HG02885 (cell line): Measurements from ENCODE around the gene MAGI2.
"Not testable (repeated sequence)": the region's sequence is repeated elsewhere in the genome, so short reads cannot be mapped to it uniquely, and the experiment has no call there.

Experiments
- ATAC-seq: cut with Tn5 transposase; IDR thresholded peaks from one replicate; pipeline ENCODE4 v1.9.1; 2021; ENCODE audit warnings: mild to moderate bottlenecking; ENCODE audit not compliant: unreplicated experiment, poor library complexity

The MAGI2 gene

GRCh38 chr7:78015574-78016260, 1437.8 kb downstream of the MAGI2 start:
- ATAC-seq, result no peak

GRCh38 chr7:78014401-78014800, 1439.1 kb downstream of the MAGI2 start:
- no peak for ATAC-seq

DNA sequence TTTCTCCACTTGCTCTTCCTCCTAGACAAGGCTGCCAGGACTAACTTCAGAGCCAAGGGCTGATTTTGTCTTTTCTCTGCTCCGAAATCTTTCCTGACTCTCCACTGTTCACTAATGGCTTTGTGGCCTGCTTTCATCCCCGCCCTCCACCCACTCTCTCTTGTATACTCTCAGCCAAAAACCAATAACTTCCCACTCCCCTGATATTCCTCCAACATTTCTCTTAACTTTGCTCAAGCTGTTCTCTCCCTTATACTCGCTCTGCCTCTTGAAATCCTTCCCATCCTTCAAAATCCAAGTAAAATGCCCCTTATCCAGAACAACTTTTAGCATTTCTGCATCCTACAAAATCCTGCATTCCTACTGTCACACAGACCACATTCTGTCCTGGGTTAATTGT, 1440.1 kb downstream of the MAGI2 start:
- ATAC-seq, result no peak

- ATAC-seq, result no peak
Observed at GRCh38 chr7:78011642-78012041, 1441.8 kb downstream of the MAGI2 start.

DNA sequence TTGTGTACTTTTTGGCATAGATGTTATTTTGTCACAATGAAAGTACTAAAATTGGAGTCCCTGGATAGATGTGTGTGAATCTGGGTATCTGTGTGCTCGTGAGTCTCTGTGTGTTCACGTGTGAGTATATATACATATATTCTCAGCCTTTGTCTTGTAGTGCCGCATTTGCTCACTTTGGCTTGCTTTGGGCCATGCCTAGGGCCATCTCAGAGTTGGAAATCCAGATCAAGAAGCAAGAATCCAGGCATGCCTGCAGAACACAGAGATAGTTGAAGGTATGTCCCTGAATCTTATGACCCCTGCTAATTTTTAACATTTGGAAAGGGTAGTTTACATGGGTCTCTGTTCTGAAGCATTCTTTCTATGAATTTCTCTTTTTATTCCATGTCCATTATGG, 1446.2 kb downstream of the MAGI2 start:
- no peak for ATAC-seq

DNA sequence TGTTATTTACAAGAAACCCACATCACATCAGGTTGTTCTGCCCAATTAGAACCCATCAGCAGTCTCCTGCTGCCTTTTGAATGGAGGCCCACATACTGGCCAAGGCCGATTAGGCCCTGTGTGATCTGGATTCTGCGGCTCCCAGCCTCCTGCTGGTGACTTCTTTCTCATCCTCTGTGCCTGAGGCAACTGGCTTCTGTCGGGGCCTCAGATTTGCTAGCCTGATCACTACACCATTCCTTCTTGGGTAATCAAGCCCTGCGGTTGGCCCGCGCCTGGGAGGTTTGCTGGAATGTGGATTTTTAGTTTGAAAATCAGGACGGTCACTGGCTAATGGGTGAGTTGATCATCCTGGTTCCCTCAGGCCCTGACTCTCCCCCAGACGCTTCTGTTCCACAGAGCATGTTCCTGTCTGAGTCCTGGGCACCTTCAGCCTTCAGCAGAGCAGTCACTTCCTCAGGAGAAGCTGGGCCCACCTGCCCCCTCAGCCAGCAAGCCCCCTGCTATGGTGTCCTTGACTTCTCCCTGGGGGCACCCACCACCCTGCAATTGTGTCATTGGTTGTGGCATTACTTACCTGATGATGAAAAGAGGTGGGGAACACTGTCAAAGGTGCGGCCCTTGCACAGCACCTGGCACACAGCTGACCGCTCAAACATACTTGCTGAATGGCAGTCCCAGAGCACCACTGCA, 1447.3 kb downstream of the MAGI2 start:
- ATAC-seq, result no peak

DNA sequence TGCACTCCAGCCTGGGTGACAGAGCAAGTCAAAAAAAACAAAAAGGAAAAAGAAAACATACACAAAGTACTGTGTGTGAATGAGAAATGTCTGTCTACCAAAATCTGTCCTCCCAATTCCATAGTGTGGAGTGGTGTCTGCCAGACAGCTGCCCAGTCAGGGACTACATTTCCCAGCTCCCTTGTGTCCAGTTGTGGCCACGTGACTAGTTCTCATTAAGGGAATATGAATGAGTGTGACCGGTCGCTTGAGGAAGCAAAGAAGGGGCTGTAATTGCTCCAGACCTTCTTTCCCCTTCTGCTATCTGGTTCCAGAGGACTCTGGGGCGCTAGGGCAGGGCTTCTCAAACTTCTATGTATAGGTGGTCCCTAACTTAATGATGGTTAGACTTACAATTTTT, 1450.8 kb downstream of the MAGI2 start:
- ATAC-seq, result no peak

- no peak for ATAC-seq
Observed at GRCh38 chr7:78002021-78002420, 1451.4 kb downstream of the MAGI2 start.

DNA sequence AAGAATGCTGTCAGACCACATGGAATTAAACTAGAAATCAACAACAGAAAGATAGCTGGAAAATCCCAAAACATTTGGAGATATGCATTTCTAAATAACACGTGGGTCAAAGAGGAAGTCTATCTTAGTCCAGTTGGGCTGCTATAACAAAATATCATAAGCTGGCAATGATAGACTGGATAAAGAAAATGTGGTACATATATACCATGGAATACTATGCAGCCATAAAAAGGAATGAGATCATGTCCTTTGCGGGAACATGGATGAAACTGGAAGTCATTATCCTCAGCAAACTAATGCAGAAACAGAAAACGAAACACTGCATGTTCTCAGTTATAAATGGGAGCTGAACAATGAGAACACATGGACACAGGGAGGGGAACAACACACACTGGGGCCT, 1454.3 kb downstream of the MAGI2 start:
- ATAC-seq, result not testable (repeated sequence)

GRCh38 chr7:77995717-77996116, 1457.8 kb downstream of the MAGI2 start:
- no peak for ATAC-seq

- no peak for ATAC-seq
Observed at GRCh38 chr7:77993838-77994237, 1459.6 kb downstream of the MAGI2 start.

- ATAC-seq, result no peak
Observed at GRCh38 chr7:77991656-77992055, 1461.8 kb downstream of the MAGI2 start.

GRCh38 chr7:77989981-77990566, 1463.4 kb downstream of the MAGI2 start:
- no peak for ATAC-seq

DNA sequence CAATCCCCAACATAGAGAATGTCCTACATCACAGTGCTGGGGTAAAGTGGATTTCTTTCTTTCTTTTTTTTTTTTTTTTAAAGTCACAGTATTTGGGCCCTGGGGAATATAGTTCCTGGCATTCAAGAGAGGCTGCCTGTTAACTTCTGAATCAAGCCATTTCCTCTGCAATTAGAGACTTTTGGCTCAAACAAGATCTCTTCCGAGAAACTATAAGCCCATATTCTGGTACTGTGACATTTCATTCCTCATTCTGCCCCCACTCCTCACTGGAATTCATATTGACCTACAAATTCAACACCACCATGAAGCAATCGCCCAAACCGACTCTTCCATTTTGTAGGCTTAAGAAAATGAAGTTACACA, 1467.5 kb downstream of the MAGI2 start:
- no peak for ATAC-seq

GRCh38 chr7:77985232-77985973, 1468.1 kb downstream of the MAGI2 start:
- ATAC-seq, result no peak

DNA sequence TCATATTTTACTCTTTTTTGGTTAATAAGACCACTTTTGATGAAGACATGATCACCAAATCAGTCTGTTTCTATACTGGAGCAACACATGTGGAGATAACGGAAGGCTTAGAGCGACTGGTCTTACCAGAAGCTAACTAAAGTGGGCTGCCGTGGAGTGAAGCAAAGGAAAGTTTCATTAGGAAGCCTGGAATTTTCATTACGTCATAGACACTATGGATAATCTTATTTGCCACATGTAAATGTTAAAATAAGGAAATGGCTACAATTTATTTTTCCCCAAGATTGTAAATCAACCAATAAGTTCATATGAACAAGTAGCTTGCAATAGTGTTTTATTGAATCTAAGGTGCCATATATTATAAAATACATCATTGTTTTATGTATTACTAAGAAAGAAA, 1469.5 kb downstream of the MAGI2 start:
- no peak for ATAC-seq

DNA sequence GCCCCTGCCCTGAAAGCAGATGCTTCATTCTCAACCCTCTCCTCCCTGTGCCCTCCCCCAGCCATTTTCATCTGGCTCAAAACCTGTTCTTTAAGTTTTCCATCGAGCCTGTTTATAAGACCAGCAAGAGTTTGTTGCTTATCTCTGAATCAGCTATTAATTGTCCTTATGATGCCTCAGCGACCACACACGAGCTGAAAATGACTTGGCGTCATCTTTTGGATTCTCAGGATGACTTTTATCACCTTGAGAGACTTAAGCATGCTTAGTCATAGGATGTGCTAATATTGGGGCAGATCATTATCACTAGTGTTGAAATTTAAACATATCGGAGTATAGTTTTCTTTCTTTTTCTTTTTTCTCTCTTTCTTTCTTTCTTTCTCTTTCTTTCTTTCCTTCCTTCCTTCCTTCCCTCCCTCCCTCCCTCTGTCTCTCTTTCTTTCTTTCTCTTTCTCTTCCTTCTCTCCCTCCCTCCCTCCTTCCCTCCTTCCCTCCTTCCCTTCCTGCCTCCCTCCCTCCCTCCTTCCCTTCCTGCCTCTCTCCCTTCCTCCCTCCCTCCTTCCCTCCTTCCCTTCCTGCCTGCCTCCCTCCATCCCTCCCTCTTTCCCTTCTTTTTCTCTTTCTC, 1470.4 kb downstream of the MAGI2 start:
- ATAC-seq, result no peak

GRCh38 chr7:77980087-77980713, 1473.3 kb downstream of the MAGI2 start:
- ATAC-seq, result no peak

- ATAC-seq, result no peak
Observed at GRCh38 chr7:77979219-77979618, 1474.2 kb downstream of the MAGI2 start.
